Measurements from ENCODE around the gene LKAAEAR1. TPM values are rescaled to one million over a fixed set of nuclear protein-coding genes. Genes with fewer than 3 reads are reported as not detected.

Gene LKAAEAR1
- total and polyA plus RNA-seq, 9 of the 15 experiments (the other 6 are each of a cell fraction or from before 2014, with no cell fraction given): not detected

GRCh38 chr20:64057628-64058498 is 26.3 kb downstream of the LKAAEAR1 start (continued):
- TF ChIP-seq HNRNPUL1 (IDR thresholded peaks at IDR 0.05; ENCODE audit: low read length) (no peak), FOXA3 (CRISPR knock-in tag; conservative IDR thresholded peaks at IDR 0.05 in 1 of 2, IDR thresholded peaks at IDR 0.05 in 1 of 2) (no peak), EGR1 (conservative IDR thresholded peaks at IDR 0.05) (peak; percentile 55), ZNF696 (CRISPR knock-in tag; conservative IDR thresholded peaks at IDR 0.05) (no peak), ZC3H8 (IDR thresholded peaks at IDR 0.05) (no peak), RBM25 (IDR thresholded peaks at IDR 0.05; ENCODE audit: low read depth, low read length, severe bottlenecking) (no peak), PPARD (CRISPR knock-in tag; IDR thresholded peaks at IDR 0.05) (no peak)

DNA sequence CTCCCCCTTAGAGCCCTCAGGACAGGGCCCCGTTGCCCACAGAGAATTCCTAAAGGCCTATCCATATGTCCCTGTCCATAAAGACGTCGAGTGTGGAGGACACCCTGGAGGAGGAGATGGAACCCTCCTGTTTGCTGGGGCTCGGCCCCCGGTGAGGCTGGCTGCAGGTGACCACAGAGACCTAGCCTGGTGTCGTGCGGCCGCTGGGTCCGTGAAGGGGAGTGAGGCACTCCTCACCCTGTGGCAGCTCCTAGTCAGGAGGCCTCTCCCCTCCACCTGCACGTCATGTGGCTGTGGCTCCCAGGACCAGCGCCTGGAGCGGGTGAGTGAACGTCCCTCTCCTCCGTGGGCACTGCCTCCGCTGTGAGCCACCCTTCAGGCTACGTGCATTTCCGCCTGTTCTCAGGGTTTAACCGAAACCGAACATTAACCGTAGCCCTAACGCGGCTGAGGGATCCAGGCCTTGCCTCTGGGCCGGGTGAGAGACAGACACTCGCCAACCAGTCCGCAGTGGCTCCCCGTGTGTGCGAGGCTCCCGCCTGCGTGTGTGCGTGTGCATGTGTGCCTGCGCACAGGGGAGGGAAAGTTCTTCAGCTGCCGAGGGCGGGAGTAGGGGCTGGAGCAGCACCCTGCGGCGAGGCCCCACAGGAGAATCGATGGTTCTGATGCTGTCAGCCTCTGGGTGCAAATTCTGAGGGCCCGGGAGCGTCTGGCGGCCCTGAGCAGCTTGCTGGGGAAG is 27.1 kb downstream of the LKAAEAR1 start:
- ATAC-seq (no peak), DNase-seq (ENCODE audit: extremely low read depth in 1 of 4, low spot score in 3 of 4) (no peak), FAIRE-seq (no peak)
- no peaks in the 10 kb centered on the region for H3K36me3 ChIP-seq (ENCODE audit: control insufficient read depth, insufficient read depth, low read length)
- no peak overlapping the region for H3K4me2 ChIP-seq (ENCODE audit: insufficient read depth, low read length)
- H3K4me3 ChIP-seq: no peak overlapping the region
- H3K9ac ChIP-seq (ENCODE audit: insufficient read depth in 1 of 2, low read depth in 2 of 2, low read length in 2 of 2): peak overlapping the region in 1 of 2 experiments; percentile 44; a peak in 3 of 4 replicates
- H3K9me1 ChIP-seq (ENCODE audit: control insufficient read depth, insufficient read depth, low read length): no peaks in the 10 kb centered on the region
- no peaks in the 10 kb centered on the region for H3K27me3 ChIP-seq (ENCODE audit: control insufficient read depth in 2 of 2, insufficient read depth in 2 of 2, low read length in 2 of 2)
- POLR2A ChIA-PET: interaction anchor here (0.6 to 1.0 kb wide), 3 partner anchors 8 to 193 kb away, joined by 3 read pairs; no protein-coding TSS in a partner anchor
- intact Hi-C loops (cut with micrococcal nuclease): no loop called here
- H2AFZ ChIP-seq (ENCODE audit: low read depth, low read length): 0 out of 2 replicates have a peak overlapping the region, but pooled peaks have one; percentile 55
- no TSS peak for BruUV-seq (replicated peaks)
- no peaks in the 10 kb centered on the region for H4K20me1 ChIP-seq (replicated peaks; ENCODE audit: control insufficient read depth, insufficient read depth, low read length)
- peaks cover 17 to 64% of the 10 kb centered on the region in 2 experiments for H3K4me1 ChIP-seq (replicated peaks in 1 of 2; ENCODE audit: control insufficient read depth in 2 of 2, insufficient read depth in 2 of 2, low read length in 2 of 2)
- CTCF ChIA-PET (ENCODE audit: low intra/inter-chr PET ratio): interaction anchor here (1.8 kb wide), 1 partner anchor 19 kb away, joined by 9 read pairs; no protein-coding TSS in a partner anchor
- H3K27ac ChIP-seq (ENCODE audit: extremely low read depth, low read depth, low read length): no peak overlapping the region; the same call in 2 of the 3 replicates
- H3K79me2 ChIP-seq (ENCODE audit: control insufficient read depth, insufficient read depth, low read length): no peaks in the 10 kb centered on the region
- WGBS (ENCODE audit: insufficient coverage, low coverage, missing lambda C conversion rate): 77% methylated on average over 29 of the region's 39 CpGs
- in situ Hi-C loops (cut with MboI): no loop called here
- TF ChIP-seq MLLT1 (IDR thresholded peaks at IDR 0.05): peak in 1 of 2 experiments; percentile 41; a peak in 1 of 4 replicates
- TF ChIP-seq, protein P1, sequence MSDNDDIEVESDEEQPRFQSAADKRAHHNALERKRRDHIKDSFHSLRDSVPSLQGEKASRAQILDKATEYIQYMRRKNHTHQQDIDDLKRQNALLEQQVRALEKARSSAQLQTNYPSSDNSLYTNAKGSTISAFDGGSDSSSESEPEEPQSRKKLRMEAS (CRISPR knock-in tag; IDR thresholded peaks at IDR 0.05): peak; percentile 15; the same call in 1 of the 2 replicates
- TF ChIP-seq ZEB2 (IDR thresholded peaks at IDR 0.05): no peak
- TF ChIP-seq HSF4 (CRISPR knock-in tag; IDR thresholded peaks at IDR 0.05; ENCODE audit: borderline replicate concordance): no peak
- TF ChIP-seq TOE1 (IDR thresholded peaks at IDR 0.05; ENCODE audit: borderline replicate concordance): no peak
- TF ChIP-seq TOE1 (CRISPR knock-in tag; IDR thresholded peaks at IDR 0.05; ENCODE audit: borderline replicate concordance, low read depth): 0 out of 2 replicates have a peak, but pooled peaks have one; percentile 22
- H3K9me3 ChIP-seq (replicated peaks; ENCODE audit: control insufficient read depth, insufficient read depth, low read depth, low read length): no peaks in the 10 kb centered on the region

Measured in K562 (cell line).